OCI-LY3 (cell line): ENCODE results near the gene HAND1.

Experiments used
- H2AFZ ChIP-seq: fragments of 200-600, 300-600 bp; shearing (Covaris generic); 2 replicates; pipeline ENCODE4 v1.6.0; 2014; ENCODE audit warnings: antibody characterized with exemption, low read depth, low read length
- H3K27ac ChIP-seq: fragments of 200-600, 300-600 bp; sonication (generic); 2 replicates; pipeline ENCODE4 v1.5.1; 2014; ENCODE audit warnings: mild to moderate bottlenecking, low read length, moderate library complexity, mixed read lengths
- H3K27me3 ChIP-seq: fragments of 200-600, 300-600 bp; sonication (generic); 2 replicates; pipeline ENCODE4 v1.6.1; 2014; ENCODE audit warnings: low read depth, low read length, mixed read lengths
- H3K36me3 ChIP-seq: fragments of 200-600, 300-600 bp; sonication (generic); replicated peaks from 2 replicates; pipeline ENCODE3; 2014; ENCODE audit warnings: low read depth, low read length, mixed read lengths
- H3K4me1 ChIP-seq: fragments of 300-600, 200-600 bp; sonication (generic); 2 replicates; pipeline ENCODE4 v1.6.1; 2014; ENCODE audit warnings: low read length, mixed read lengths
- H3K4me2 ChIP-seq: fragments of 200-600, 300-600 bp; sonication (generic); 2 replicates; pipeline ENCODE4 v1.6.1; 2014; ENCODE audit warnings: low read length, mixed read lengths
- H3K4me3 ChIP-seq: fragments of 300-600, 200-600 bp; sonication (generic); 2 replicates; pipeline ENCODE4 v1.5.1; 2014; ENCODE audit warnings: antibody characterized with exemption, mild to moderate bottlenecking, low read length, moderate library complexity
- H3K79me2 ChIP-seq: fragments of 300-600, 200-600 bp; shearing (Covaris generic); 2 replicates; pipeline ENCODE4 v1.6.1; 2014; ENCODE audit warnings: mild to moderate bottlenecking, low read length, mixed read lengths
- H3K9ac ChIP-seq: fragments of 300-600, 200-600 bp; shearing (Covaris generic); 2 replicates; pipeline ENCODE4 v1.6.0; 2014; ENCODE audit warnings: mild to moderate bottlenecking, low read length, moderate library complexity
- H3K9me3 ChIP-seq: fragments of 200-600, 300-600 bp; shearing (Covaris generic); 2 replicates; pipeline ENCODE4 v1.6.1; 2014; ENCODE audit warnings: low read length, mixed read lengths; ENCODE audit not compliant: insufficient read depth
- H4K20me1 ChIP-seq: fragments of 200-600, 300-600 bp; sonication (generic); 2 replicates; pipeline ENCODE4 v1.6.1; 2016; ENCODE audit warnings: low read length, mixed read lengths; ENCODE audit not compliant: insufficient read depth
- EZH2phosphoT487 ChIP-seq: fragments of 200-600 bp; shearing (Covaris generic); IDR thresholded peaks from 2 replicates; pipeline ENCODE4 v1.6.1; 2018; ENCODE audit warnings: antibody characterized with exemption, mixed run types, low read depth
- TF ChIP-seq, protein P1 (sequence below): fragments of 200-600, 300-600 bp; sonication (generic); IDR thresholded peaks from 2 replicates; pipeline ENCODE4 v1.5.1; 2014; ENCODE audit warnings: antibody characterized with exemption, low read length, low read depth

The HAND1 gene

DNA sequence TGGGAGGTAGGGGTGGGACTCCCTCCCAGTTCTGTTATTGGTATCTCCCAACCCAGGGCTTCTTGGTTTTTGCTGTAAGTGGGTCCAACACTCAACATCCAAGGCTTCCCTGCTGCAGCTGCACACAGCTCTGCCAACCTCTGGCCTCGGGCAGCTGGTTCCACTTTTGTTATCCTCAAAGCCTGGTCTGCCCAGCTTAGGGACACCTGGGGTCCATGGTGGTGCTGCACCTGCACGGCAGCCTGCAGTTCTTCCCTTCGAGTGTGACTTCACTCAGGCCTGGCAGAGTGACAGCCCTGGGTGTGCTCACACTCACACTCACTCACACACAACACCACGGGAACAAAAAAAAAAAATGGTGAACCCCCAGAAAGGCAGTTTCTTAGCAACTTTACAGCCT is 47.6 kb downstream of the HAND1 start:
- Histone ChIP-seq H3K27ac (no peak overlapping the region), H4K20me1 (no peaks in the 10 kb centered on the region), H2AFZ (no peak overlapping the region), H3K79me2 (no peaks in the 10 kb centered on the region), H3K4me1 (0 out of 2 replicates have a peak, but pooled peaks cover 3% of the 10 kb centered on the region), H3K9me3 (no peaks in the 10 kb centered on the region), H3K4me2 (no peak overlapping the region), H3K27me3 (no peaks in the 10 kb centered on the region), H3K4me3 (no peak overlapping the region), H3K36me3 (peaks cover 4% of the 10 kb centered on the region), H3K9ac (no peak overlapping the region)
- TF ChIP-seq, protein P1, sequence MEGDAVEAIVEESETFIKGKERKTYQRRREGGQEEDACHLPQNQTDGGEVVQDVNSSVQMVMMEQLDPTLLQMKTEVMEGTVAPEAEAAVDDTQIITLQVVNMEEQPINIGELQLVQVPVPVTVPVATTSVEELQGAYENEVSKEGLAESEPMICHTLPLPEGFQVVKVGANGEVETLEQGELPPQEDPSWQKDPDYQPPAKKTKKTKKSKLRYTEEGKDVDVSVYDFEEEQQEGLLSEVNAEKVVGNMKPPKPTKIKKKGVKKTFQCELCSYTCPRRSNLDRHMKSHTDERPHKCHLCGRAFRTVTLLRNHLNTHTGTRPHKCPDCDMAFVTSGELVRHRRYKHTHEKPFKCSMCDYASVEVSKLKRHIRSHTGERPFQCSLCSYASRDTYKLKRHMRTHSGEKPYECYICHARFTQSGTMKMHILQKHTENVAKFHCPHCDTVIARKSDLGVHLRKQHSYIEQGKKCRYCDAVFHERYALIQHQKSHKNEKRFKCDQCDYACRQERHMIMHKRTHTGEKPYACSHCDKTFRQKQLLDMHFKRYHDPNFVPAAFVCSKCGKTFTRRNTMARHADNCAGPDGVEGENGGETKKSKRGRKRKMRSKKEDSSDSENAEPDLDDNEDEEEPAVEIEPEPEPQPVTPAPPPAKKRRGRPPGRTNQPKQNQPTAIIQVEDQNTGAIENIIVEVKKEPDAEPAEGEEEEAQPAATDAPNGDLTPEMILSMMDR, result no peak
- no peak for TF ChIP-seq EZH2phosphoT487

DNA sequence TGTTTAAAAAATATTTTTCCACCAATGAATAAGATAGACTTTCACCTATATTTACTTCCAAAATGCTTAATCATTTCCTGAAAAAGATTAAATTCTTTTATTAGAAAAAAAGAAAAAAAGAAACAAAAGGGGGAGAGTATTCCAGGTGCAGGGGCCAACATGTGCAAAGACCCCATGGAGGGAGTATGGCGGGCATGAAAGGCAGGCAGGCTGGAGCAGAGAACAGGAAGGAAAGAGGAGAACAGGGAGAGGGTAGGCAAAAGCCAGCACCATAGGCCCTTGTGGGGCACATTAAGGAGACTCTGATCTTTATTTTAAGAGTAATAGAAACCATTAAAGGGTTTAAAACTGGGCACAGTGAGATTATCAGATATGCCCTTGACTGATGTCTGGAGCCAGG is 48.7 kb downstream of the HAND1 start:
- no peak overlapping the region for H3K9ac ChIP-seq
- no peak overlapping the region for H3K4me3 ChIP-seq
- H3K4me1 ChIP-seq, result no peaks in the 10 kb centered on the region
- TF ChIP-seq, protein P1, result no peak
- no peak for TF ChIP-seq EZH2phosphoT487
- no peaks in the 10 kb centered on the region for H3K9me3 ChIP-seq
- H3K79me2 ChIP-seq, result no peaks in the 10 kb centered on the region
- H3K36me3 ChIP-seq, result no peaks in the 10 kb centered on the region
- H2AFZ ChIP-seq, result no peak overlapping the region
- no peak overlapping the region for H3K4me2 ChIP-seq
- H4K20me1 ChIP-seq, result no peaks in the 10 kb centered on the region
- H3K27ac ChIP-seq, result no peak overlapping the region
- no peaks in the 10 kb centered on the region for H3K27me3 ChIP-seq

DNA sequence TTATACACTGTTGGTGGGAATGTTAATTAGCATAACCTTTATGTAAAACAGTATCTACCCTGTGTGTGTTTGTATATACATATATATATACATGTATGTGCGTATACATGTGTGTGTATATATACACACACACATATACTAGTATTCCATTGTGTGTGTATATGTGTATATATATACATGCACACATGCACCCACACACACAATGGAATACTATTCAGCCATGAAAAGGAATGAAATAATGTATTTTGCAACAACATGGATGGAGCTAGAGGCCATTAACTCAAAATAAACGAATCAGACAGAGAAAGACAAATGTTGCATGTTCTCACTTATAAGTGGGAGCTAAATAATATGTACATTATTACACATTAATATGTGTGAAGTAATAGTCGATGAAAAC is 49.8 kb downstream of the HAND1 start:
- H3K9ac ChIP-seq, result no peak overlapping the region
- no peaks in the 10 kb centered on the region for H3K4me1 ChIP-seq
- H3K9me3 ChIP-seq, result no peaks in the 10 kb centered on the region
- no peak overlapping the region for H3K4me2 ChIP-seq
- no peak for TF ChIP-seq EZH2phosphoT487
- TF ChIP-seq, protein P1, result no peak
- H3K4me3 ChIP-seq, result no peak overlapping the region
- H3K27ac ChIP-seq, result no peak overlapping the region
- H2AFZ ChIP-seq, result no peak overlapping the region
- no peaks in the 10 kb centered on the region for H4K20me1 ChIP-seq
- H3K79me2 ChIP-seq, result no peaks in the 10 kb centered on the region
- H3K27me3 ChIP-seq, result no peaks in the 10 kb centered on the region
- no peaks in the 10 kb centered on the region for H3K36me3 ChIP-seq
